HL-60 (cell line): ENCODE measurements around the gene EXOC6B.
A peak's percentile ranks its signal among the peaks of the same experiment; 100 is the strongest.

Source experiments
- GABPA ChIP-seq: IDR thresholded peaks from 2 replicates; pipeline ENCODE4 v1.6.1; 2012; ENCODE audit warnings: low read depth
- POLR2AphosphoS5 ChIP-seq: IDR thresholded peaks from 2 replicates; pipeline ENCODE4 v1.6.1; 2012; ENCODE audit warnings: low read depth
- SPI1 ChIP-seq: IDR thresholded peaks from 2 replicates; pipeline ENCODE4 v1.6.1; 2012; ENCODE audit warnings: low read depth, mild to moderate bottlenecking, borderline replicate concordance
- TF ChIP-seq, protein P1 (sequence below): IDR thresholded peaks from one replicate; pipeline ENCODE4 v1.5.1; 2011; ENCODE audit warnings: low read length, control low read depth, inconsistent platforms; ENCODE audit not compliant: insufficient read depth
- TF ChIP-seq, protein P2 (sequence below): IDR thresholded peaks from 2 replicates; pipeline ENCODE4 v1.6.1; 2012; ENCODE audit warnings: low read depth; ENCODE audit not compliant: insufficient replicate concordance

DNA sequence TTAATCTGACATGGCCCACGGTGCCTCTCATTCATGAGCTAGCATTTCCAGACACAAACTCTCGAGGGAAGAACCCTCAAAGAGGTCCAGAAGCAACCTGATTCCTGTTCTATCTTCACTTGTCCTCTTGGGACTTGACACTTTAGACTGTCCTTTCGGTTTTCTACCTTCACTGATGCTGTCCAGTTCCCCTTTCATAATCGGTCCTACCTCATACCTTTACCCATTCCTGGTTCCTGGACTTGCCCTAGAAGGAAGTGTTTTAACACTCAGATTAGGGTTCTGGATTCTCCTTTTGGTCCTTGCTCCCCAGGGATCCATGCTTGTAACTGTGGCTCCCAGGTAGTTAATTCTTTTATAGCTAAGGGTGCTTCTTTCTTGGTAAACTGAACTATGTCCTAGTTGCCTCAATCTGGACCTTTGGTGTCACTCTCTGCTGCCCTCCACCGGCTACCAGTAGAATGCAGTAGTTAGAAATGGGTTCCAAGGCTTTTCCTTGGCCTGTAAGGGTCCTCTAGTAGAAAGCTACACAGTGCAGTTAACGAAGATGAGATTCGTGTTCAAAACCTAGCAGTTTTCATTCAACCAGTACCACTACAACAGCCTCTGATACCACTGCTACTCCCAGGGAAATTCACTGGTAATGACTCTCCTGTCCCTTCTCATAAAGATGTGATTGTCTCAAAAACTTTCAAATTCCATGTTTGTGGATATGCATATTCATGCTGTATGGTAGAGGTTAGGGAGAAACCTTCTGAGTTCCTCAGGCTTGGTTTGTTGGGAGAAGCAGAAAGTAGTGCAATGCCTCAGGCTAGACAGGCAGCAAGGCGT is 500.0 kb downstream of the EXOC6B start:
- TF ChIP-seq, protein P1, sequence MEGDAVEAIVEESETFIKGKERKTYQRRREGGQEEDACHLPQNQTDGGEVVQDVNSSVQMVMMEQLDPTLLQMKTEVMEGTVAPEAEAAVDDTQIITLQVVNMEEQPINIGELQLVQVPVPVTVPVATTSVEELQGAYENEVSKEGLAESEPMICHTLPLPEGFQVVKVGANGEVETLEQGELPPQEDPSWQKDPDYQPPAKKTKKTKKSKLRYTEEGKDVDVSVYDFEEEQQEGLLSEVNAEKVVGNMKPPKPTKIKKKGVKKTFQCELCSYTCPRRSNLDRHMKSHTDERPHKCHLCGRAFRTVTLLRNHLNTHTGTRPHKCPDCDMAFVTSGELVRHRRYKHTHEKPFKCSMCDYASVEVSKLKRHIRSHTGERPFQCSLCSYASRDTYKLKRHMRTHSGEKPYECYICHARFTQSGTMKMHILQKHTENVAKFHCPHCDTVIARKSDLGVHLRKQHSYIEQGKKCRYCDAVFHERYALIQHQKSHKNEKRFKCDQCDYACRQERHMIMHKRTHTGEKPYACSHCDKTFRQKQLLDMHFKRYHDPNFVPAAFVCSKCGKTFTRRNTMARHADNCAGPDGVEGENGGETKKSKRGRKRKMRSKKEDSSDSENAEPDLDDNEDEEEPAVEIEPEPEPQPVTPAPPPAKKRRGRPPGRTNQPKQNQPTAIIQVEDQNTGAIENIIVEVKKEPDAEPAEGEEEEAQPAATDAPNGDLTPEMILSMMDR, result peak; percentile 72
- TF ChIP-seq, protein P2, sequence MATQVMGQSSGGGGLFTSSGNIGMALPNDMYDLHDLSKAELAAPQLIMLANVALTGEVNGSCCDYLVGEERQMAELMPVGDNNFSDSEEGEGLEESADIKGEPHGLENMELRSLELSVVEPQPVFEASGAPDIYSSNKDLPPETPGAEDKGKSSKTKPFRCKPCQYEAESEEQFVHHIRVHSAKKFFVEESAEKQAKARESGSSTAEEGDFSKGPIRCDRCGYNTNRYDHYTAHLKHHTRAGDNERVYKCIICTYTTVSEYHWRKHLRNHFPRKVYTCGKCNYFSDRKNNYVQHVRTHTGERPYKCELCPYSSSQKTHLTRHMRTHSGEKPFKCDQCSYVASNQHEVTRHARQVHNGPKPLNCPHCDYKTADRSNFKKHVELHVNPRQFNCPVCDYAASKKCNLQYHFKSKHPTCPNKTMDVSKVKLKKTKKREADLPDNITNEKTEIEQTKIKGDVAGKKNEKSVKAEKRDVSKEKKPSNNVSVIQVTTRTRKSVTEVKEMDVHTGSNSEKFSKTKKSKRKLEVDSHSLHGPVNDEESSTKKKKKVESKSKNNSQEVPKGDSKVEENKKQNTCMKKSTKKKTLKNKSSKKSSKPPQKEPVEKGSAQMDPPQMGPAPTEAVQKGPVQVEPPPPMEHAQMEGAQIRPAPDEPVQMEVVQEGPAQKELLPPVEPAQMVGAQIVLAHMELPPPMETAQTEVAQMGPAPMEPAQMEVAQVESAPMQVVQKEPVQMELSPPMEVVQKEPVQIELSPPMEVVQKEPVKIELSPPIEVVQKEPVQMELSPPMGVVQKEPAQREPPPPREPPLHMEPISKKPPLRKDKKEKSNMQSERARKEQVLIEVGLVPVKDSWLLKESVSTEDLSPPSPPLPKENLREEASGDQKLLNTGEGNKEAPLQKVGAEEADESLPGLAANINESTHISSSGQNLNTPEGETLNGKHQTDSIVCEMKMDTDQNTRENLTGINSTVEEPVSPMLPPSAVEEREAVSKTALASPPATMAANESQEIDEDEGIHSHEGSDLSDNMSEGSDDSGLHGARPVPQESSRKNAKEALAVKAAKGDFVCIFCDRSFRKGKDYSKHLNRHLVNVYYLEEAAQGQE, result no peak
- no peak for TF ChIP-seq SPI1
- TF ChIP-seq POLR2AphosphoS5, result no peak
- no peak for TF ChIP-seq GABPA
